ENCODE results near the gene PSMB4. TPM values are rescaled to one million over a fixed set of nuclear protein-coding genes. Genes with fewer than 3 reads are reported as not detected.

PSMB4 gene
- total and polyA plus RNA-seq, 4 donors, result 123 to 452 (median 310) TPM

DNA sequence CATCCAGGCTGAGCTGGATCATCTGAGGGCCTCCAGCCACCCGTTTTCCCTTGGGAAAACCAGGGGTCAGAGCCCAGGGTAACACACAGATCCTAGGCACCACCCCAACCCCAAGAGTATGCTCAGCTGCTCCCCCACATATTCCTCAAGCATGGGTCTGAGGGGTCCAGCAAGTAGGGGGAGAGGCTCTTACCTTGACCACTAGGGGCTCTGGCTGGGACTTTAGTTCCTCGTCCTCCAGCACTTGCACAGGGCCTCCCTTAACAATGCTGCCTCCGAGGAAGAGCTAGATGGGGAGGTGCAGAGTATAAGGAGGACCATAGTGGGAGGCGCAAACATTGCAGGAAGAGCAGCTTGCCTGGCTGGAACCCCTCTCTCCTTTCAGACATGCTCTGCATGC, 34.4 kb upstream of the PSMB4 start:
- Histone ChIP-seq H3K4me3 (no peak overlapping the region), H3K9ac (ENCODE audit: insufficient read depth in 1 of 2, low read length in 2 of 2) (no peak overlapping the region), H3K27me3 (ENCODE audit: control insufficient read depth in 3 of 3, insufficient read depth in 3 of 3, low read length in 2 of 3) (no peaks in the 10 kb centered on the region), H3K4me1 (ENCODE audit: control insufficient read depth in 5 of 5, insufficient read depth in 5 of 5, low read length in 5 of 5) (peaks cover 0 to 9% (median 5%) of the 10 kb centered on the region in 5 donors), H3K36me3 (ENCODE audit: control insufficient read depth in 4 of 4, insufficient read depth in 4 of 4, low read length in 4 of 4) (peaks cover 0 to 62% (median 32%) of the 10 kb centered on the region in 4 donors), H3K27ac (ENCODE audit: low read depth in 1 of 2, low read length in 1 of 2) (no peak overlapping the region), H3K9me3 (ENCODE audit: control insufficient read depth in 4 of 4, insufficient read depth in 3 of 4, low read length in 3 of 4) (peaks cover 0 to 5% (median 1%) of the 10 kb centered on the region in 4 donors)
- TF ChIP-seq, protein P1, sequence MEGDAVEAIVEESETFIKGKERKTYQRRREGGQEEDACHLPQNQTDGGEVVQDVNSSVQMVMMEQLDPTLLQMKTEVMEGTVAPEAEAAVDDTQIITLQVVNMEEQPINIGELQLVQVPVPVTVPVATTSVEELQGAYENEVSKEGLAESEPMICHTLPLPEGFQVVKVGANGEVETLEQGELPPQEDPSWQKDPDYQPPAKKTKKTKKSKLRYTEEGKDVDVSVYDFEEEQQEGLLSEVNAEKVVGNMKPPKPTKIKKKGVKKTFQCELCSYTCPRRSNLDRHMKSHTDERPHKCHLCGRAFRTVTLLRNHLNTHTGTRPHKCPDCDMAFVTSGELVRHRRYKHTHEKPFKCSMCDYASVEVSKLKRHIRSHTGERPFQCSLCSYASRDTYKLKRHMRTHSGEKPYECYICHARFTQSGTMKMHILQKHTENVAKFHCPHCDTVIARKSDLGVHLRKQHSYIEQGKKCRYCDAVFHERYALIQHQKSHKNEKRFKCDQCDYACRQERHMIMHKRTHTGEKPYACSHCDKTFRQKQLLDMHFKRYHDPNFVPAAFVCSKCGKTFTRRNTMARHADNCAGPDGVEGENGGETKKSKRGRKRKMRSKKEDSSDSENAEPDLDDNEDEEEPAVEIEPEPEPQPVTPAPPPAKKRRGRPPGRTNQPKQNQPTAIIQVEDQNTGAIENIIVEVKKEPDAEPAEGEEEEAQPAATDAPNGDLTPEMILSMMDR (IDR thresholded peaks at IDR 0.05; ENCODE audit: control extremely low read depth, extremely low read depth), result no peak
- DNase-seq (no peak), ATAC-seq (ENCODE audit: insufficient read depth, low FRiP score) (no peak)
- 93 to 94% methylated on average over 4 of the region's 4 CpGs for WGBS, 2 donors

DNA sequence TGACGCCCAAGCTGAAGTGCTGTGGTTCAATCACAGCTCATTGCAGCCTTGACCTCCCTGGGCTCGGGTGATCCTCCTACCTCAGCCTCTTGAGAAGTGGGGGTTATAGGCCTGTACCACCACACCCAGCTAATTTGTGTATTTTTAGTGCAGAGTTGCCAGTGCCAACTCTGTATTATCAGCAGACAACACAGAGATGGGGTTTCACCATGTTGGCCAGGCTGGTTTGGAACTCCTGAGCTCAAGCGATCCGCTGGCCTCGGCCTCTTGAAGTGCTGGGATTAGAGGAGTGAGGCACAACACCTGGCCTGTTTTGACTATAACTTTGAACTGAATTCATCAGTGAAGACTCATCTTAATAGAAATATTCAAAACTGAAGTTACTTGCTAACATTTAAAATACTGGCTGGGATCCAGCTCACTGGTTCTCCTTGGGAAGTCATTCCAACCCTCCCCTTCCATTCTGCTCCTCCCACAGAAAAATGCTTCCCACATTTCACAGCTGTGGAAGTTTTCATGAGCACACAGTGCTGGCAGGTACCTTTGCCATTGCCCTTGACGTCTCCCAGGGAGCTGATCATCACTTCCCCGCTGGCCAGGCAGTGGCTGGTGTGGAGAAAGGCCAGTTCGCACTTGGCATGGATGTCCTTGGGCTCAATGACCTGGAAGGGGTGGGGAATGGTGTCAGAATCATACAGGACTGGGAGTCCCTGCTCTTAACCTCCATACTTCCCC, 31.5 kb upstream of the PSMB4 start:
- no peak overlapping the region for H3K27ac ChIP-seq (ENCODE audit: low read depth in 1 of 2, low read length in 1 of 2)
- no peak overlapping the region for H3K9ac ChIP-seq (ENCODE audit: insufficient read depth in 1 of 2, low read length in 2 of 2)
- no peak for DNase-seq
- WGBS, 2 donors, result 83 to 93% methylated on average over 8 of the region's 8 CpGs
- peaks cover 0 to 52% (median 32%) of the 10 kb centered on the region in 4 donors for H3K36me3 ChIP-seq (ENCODE audit: control insufficient read depth in 4 of 4, insufficient read depth in 4 of 4, low read length in 4 of 4)
- no peak overlapping the region for H3K4me3 ChIP-seq
- H3K4me1 ChIP-seq (ENCODE audit: control insufficient read depth in 5 of 5, insufficient read depth in 5 of 5, low read length in 5 of 5), result peaks cover 7 to 32% (median 17%) of the 10 kb centered on the region in 5 donors
- no peaks in the 10 kb centered on the region for H3K9me3 ChIP-seq (ENCODE audit: control insufficient read depth in 4 of 4, insufficient read depth in 3 of 4, low read length in 3 of 4)
- no peaks in the 10 kb centered on the region for H3K27me3 ChIP-seq (ENCODE audit: control insufficient read depth in 3 of 3, insufficient read depth in 3 of 3, low read length in 2 of 3)
- TF ChIP-seq, protein P1 (IDR thresholded peaks at IDR 0.05; ENCODE audit: control extremely low read depth, extremely low read depth), result no peak
- no peak for ATAC-seq (ENCODE audit: insufficient read depth, low FRiP score)

DNA sequence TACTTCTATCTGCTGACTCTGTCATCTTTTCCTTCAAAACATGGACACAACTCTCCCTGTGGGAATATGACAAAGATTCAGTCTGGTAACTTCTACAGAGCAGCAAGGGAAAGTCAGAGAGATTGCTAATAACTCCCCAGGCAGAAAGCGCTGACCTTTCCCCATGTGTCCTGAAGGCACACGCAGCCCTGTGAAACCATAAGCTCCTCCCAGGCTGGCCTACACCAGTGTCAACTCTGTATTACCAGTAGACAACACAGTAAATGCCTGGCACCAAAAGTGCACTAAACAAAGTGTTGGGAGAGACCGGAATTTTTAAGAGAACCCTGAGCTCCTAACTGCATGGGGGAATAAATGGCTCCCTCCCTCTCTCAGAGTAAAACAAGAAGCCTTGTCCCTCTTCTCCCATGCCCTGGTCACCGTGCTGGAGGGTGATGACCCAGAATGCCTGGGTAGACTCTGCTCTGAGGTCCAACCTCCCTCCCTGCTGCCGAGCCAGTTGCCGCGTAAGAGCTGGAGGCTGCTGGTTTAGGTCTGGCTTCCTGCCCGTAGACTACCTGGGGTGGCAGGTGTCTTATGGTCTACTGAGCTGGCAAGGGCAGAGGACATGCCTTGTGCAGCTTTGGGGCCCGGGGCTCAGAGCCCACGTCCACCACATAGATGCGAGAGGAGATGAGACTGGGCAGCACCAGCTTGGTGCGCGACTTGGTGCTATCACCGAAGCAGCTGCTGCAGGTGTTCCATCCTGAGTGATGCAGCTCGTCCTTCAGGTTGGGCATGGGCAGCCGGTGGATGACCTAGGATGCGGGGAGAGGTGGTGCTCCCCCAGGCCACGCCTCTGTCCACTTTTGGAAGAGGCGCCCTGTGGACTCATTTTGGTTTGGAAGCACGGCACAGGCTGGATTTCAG, 30.7 kb upstream of the PSMB4 start:
- no peaks in the 10 kb centered on the region for H3K9me3 ChIP-seq (ENCODE audit: control insufficient read depth in 4 of 4, insufficient read depth in 3 of 4, low read length in 3 of 4)
- no peak overlapping the region for H3K9ac ChIP-seq (ENCODE audit: insufficient read depth in 1 of 2, low read length in 2 of 2)
- H3K4me1 ChIP-seq (ENCODE audit: control insufficient read depth in 5 of 5, insufficient read depth in 5 of 5, low read length in 5 of 5), result peaks cover 7 to 38% (median 21%) of the 10 kb centered on the region in 5 donors
- DNase-seq, result no peak
- TF ChIP-seq, protein P1 (IDR thresholded peaks at IDR 0.05; ENCODE audit: control extremely low read depth, extremely low read depth), result no peak
- 84 to 93% methylated on average over 20 of the region's 20 CpGs for WGBS, 2 donors
- H3K4me3 ChIP-seq, result no peak overlapping the region
- H3K36me3 ChIP-seq (ENCODE audit: control insufficient read depth in 4 of 4, insufficient read depth in 4 of 4, low read length in 4 of 4), result peaks cover 0 to 44% (median 30%) of the 10 kb centered on the region in 4 donors
- ATAC-seq (ENCODE audit: insufficient read depth, low FRiP score), result no peak
- H3K27me3 ChIP-seq (ENCODE audit: control insufficient read depth in 3 of 3, insufficient read depth in 3 of 3, low read length in 2 of 3), result no peaks in the 10 kb centered on the region
- no peak overlapping the region for H3K27ac ChIP-seq (ENCODE audit: low read depth in 1 of 2, low read length in 1 of 2)
